Stimulated activated CD8-positive, alpha-beta memory T cell treated with anti-CD3 and anti-CD28 coated beads, Interleukin-12 subunit alpha, Interleukin-12 subunit beta, amount 100 ng/mL, for 24 hours (primary cell): ENCODE measurements around the gene TP53TG5.

Source experiments
- DNase-seq: peaks from one replicate; pipeline ENCODE4 v3.0.0-alpha.2; 2020; ENCODE audit errors: extremely low read depth

Gene TP53TG5

GRCh38 chr20:45346291-45346718 is 31.8 kb downstream of the TP53TG5 start:
- no peak for DNase-seq

DNA sequence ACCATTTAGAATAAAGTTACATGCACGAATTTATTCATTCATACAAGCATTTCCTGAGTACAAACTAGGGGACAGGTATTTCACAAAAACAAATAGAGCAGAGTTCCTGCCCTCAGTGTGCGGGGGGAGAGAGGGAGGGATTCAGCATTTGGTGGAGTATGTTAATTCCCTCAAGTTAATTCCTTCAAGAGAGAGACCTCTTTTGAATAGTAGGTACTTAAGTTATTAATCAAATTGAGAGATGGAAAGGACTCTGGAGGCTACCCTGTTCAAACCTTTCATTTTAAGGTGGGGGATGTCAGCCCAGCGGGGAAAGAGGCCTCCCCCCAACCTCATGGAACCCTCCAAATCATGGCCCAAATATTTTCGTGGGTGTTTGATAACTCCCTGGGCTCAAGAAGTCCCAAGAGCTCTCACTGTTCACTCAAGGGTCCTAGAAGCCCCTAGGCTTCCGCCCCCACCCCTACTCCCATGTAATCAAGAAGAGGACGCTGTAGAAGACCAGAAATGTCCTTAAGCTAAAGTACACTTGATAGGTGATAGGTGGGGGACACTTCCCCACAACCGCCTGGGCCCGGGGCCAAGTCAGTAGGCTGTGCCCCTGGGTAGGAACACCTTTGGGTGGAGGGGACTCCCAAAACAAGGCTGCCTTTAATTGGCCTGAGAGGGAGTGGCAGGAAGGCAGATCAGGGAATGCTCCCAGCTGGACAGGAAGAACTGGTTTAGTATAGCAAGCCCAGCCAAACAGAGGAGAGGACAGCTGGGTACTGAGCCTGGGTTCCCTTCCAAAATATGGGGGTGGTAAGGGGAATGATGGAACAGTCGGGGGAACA is 32.8 kb downstream of the TP53TG5 start:
- no peak for DNase-seq

- no peak for DNase-seq
These were observed 33.8 kb downstream of the TP53TG5 start for GRCh38 chr20:45344168-45344860.

GRCh38 chr20:45343532-45344167 is 34.5 kb downstream of the TP53TG5 start:
- DNase-seq, result no peak

- no peak for DNase-seq
These were observed 35.1 kb downstream of the TP53TG5 start for GRCh38 chr20:45342855-45343531.

- DNase-seq, result no peak
These were observed 35.9 kb downstream of the TP53TG5 start for GRCh38 chr20:45341939-45342854.

- no peak for DNase-seq
These were observed 36.6 kb downstream of the TP53TG5 start for GRCh38 chr20:45341579-45341938.

- DNase-seq, result no peak
These were observed 37.2 kb downstream of the TP53TG5 start for GRCh38 chr20:45340951-45341350.

DNA sequence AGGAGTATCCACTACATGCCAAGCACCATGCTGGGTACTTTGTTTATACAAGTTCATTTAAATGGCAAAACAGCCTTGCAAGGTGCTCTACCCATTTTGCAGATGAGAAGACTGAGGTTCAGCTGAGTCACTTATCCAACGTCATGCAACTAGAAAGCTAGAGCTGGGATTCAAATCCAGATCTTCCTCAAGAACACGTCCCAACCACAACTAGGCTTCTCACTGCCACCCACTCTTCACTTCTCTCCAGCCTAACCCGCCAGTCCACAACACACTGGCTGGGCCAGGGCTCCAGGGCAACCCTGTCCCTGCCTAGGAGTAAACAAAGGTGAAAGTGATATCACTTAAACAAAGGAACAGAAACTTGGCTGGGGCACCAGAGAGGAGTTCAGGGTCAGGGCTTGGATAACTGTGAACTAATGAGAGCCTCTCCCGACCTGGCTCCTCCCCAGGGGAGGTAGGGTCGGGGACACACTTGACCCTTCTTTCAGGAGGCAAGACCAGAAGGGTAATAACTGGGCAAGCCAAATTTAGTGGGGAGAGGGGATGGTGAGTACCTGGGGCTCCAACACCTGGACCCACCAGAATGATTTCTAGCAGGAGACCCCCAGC is 37.8 kb downstream of the TP53TG5 start:
- no peak for DNase-seq

DNA sequence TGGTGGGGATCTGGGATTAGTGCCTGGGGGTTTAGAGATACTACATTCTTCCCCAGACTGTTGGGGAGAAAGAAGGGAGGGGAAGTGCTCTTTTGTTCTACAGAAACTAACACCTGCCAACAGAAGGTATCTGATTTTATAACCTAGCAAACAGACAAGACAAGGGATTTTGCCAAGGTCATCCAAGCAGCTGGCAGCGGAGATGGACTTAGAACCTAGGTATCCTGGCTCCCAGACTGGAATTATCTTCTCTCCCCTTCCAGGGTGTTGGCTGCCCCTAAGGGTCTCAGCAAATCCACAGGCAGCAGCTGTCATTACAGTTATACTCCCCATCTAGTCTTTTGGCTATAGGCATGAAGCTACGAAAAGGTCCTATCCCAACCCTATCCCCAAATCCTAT is 38.3 kb downstream of the TP53TG5 start:
- no peak for DNase-seq

DNA sequence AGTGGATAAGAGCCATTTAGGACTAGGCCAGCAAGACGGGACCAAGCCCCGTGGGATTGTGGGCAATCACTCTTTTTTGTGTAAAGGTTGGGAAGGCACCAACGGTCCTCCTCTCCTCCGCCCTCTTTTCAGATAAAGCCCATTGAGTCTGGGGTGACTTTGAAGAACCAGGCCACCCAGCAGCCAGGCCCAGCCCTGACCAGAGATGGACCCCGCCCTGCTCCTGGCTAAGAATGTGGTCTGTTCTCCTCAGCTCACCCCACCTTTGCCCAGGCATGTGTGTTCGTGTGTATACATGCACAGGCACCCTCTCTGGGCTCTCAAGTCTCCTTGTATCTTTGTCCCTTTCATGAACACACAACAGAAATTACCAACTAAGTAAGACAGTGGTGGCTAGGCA is 39.0 kb downstream of the TP53TG5 start:
- no peak for DNase-seq

GRCh38 chr20:45338121-45339030 is 39.7 kb downstream of the TP53TG5 start:
- DNase-seq, result no peak

DNA sequence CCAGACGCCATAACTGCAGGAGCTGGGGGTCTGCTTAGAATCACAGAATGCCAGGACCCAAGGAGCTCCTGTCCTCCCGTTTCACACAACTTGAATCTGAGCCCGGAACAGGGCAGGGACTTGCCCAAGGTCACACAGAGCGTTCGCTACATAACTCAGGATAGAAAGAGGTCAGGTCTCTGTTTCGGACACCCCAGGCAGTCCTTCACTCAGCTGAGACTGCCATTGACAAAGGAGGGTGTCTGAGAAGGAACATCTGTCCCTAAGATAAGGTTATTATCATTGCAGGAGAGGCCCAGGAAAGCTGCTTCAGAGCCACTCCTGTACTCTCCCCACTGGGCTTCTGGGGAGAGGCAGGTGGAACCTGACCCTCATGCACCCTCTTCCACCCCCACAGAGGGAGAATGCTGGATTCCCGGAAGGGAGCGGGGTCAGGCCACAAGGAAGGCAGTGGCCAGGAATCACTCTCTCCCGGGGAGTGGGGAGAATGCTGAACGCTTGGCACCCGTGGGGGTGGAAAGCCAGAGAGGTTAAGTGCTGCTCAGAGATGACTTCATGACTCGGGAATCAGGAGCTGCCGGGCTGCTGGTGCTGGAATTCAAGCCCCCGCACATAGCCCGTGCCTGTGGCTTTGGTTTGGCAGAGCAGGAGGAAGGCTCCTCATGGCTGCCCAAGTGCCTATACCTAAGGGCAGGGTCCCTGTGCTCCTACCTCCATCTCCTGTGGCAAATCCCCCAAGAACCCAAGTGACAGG is 40.6 kb downstream of the TP53TG5 start:
- DNase-seq, result no peak

DNA sequence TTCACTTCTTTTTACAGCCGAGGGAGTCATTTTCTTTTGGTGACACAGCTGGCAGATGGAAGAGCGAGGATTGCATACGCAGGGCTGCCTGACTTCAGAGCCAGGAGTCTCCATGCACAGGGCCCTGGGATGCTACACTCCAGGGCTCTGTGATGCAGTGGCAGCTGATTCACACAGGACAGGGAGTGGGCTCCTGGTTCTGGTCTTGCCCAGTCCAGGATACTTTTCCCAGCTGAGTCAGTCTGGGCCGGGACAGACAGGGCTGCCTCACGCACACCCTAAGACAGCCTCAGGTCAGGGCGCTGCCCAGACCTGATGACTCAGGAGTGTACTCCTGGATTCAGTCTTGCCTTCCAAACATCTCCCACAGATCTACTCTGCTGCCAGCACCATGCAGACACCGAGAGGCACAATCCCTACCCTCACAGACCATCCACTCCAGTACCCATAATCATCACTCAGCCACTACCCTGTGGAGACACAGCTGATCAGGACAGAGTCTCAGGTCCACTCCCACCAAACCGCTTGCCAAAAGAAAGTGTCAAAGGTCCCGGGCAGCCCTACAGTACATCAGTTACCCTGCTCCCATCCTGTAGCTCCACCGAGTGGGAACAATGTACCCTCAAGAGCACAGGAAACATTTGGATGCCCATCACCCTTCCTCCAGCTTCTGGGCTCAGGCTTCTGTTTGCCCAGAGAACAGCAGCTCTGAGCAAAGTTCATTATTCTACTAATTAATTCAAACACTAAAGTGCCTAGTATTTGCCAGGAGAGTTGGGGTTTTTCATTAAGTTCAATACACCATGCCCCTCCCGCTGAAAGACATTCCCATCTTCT is 41.4 kb downstream of the TP53TG5 start:
- no peak for DNase-seq

GRCh38 chr20:45330476-45330875 is 47.6 kb downstream of the TP53TG5 start:
- DNase-seq, result no peak

DNA sequence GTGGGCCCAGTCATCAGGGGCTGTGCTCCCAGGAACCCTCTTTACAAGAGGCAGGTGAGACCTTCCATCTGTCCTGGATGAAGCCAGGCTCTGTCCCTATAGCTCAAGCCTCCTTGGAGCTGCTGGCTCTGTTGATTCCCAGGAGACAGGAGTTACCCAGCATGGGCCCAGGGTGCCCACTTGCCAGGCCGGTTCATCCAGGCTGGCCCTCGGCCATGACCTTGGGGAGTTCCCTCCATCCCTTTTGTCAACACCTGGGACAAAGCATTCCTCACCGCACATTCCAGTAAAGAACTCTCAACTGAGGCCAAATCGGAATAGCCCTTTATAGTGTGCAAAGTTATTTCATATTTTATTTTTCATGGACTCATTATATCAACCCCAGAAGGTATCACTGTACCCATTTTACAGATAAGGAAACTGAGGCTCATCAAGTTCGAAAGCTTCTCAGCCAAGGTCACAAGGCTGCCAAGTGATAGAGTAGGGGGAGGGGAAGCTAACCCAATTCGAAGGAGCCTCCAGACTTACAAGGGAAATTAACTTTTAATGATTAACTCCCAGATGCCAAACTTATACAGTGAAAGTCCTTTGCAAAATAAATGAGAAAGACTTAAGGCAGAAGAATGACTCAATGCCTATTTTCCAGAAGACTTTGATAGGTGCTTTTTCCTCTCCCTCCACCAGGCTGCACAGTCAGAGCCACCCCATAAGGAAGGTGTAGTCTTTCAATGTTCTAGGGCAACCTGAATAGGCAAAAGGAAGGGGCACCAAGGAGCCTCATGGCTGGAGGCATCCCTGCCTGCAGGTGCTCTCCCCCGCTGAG is 48.4 kb downstream of the TP53TG5 start:
- DNase-seq, result no peak

DNA sequence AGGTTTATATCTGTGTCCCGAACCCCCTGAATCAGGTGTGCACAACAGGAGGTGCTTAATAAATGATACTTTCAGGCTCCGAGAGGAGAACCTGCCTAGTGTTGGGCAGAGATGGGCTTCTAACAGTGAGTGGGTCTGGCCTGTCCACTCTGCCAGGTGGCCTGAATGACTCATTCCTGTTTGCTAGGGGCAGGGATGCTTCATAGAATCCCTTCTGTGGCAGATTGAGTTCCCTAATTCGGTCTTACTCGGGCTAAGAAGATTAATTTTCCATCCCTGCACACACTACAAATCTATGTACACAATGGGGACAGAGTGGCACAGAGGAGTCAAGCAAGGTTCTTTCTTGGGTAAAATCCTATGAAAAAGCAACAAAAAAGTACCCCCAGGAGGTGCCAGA is 49.7 kb downstream of the TP53TG5 start:
- no peak for DNase-seq
